NCI-H2107 treated with DMSO at 0.1 percent for 48 hours (cell line): ENCODE results near the gene AHRR.

ENCODE experiments used
- DNase-seq: peaks from one replicate; lab custom pipeline; 2025; ENCODE audit not compliant: unreplicated experiment; lab: John Stamatoyannopoulos, UW

AHRR gene

GRCh38 chr5:344668-345067 lies 23.2 kb downstream of the AHRR start:
- no peak for DNase-seq

DNA sequence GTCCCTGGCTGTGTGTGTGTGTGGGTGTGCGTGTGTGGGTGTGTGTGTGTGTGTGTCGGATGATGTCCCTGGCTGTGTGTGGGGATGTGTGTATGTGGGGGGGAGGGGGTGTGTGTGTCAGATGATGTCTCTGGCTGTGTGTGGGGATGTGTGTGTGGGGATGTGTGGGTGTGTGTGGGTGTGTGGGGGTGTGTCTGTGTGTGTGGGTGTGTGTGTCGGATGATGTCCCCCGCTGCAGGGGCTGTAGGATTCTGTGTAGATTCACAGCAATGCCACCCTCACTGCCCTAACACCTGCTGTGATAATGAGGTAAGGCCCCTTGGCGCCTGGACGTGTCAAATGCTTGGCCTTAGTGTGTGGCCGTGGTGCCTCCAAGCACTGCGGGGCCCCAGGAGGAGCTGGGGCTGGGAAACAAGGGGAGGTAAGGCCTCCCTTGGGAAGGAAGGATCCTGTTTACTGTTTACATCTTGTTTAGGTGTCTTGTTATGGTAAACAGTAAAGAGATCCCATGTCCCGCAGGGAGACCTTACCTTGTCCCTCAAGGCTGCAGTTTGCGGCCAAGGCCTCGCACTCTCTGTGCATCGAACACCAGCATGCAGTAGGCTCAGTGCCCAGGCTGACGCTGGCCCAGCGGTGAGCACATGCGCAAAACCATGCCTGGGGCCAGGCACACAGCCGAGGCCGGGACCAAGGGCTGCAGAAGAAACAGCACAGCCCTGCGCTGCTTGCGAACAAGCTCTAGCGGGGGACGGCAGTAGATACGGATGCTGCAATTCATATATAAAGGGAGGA lies 24.1 kb downstream of the AHRR start:
- DNase-seq, result no peak

GRCh38 chr5:346229-346935 lies 24.9 kb downstream of the AHRR start:
- DNase-seq, result no peak

DNA sequence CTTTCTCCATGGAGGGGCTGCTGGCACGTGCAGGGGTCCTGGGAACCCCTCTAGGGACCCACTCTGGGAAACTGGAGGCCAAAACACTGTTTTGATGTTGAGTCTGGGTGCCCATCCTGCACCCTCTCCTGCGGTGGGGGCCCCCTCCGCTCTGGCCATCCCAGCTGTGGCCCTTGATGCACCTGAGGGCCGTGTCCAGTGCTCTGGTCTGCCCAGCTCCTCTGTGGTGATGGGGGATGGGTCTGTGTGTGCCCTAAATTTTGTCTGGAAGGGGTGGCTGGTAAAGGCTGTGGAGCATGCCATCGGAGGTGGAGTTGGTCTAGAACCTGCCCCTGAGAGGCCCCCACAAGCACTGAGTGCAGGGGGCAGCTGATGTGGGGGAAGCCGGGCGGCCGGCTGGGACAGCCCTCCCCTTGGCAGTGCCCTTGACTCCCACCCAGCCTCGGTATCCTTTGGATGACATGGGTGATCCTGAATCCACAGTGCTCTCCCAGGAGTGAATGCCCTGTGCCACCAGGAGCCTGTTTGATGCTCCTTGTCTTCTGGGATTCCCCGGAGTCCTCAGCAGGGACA lies 26.3 kb downstream of the AHRR start:
- no peak for DNase-seq

DNA sequence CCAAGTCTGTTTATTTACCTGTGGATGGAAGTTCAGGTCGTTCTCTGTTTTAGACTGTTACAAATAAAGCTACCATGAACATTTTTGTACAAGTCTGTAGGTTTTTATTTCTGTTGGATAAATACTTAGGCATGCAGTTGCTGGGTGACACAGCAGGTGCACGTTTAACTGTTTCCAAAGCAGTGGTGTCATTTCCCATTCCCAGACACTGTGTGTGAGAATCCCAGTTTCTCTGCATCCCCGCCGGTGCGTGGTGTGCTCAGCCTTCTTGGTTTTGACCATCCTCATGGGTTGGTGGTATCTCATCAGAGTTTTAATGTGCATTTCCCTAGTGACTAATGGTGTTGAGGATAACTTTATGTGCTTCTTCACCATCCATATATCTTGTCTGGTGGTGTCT lies 27.2 kb downstream of the AHRR start:
- no peak for DNase-seq

GRCh38 chr5:350355-350754 lies 28.8 kb downstream of the AHRR start:
- no peak for DNase-seq

DNA sequence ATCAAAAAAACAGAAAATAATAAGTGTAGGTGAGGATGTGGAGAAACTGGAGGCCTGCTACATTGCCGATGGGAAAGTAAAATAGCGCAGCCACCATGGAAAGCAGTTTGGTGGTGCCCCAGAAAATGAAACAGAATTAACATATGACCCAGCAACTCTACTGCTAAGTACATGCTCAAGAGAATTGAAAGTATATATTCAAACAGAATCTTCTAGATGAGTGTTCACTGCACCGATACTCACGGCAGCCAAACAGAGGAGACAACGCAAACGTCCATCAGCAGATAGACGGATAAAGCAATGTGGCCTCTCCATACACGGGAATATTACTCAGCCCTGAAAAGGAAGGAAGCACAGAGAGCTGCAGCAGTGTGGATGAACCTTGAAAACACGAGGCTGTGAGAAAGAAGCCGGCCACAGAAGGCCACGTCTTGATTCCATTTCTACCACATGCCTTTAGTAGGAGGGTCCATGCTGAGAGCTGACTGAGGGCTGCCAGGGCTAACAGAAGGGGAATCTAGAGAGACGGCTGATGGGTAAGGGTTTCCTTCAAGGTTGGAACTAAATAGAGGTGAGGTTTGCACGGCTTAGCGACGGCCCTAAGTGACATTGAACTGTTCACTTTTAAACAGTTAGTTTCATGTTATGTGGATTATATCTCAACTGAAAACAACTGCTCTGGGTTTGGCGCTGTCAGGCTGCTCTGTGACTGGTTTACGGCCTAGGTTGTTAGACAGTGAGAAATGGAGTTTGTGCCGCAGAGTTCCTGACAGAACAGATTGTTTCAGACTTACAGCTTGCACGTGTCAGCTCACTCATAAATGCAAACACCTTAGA lies 29.8 kb downstream of the AHRR start:
- no peak for DNase-seq

DNA sequence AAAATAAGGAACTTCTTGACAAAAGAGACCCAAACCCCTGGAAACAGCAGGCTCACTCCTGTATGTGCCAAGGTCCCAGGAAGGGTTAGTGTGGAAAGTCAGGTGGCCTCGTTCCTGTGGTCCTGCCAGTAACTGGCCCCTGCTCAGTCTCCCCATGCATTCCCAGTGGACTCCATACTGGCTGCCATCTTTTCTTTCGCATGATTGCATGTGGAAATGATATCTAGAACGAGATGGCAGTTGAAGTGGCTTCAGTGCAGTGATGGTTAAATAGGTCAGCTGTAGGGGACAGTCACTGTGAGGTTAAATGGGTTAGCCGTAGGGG lies 30.4 kb downstream of the AHRR start:
- no peak for DNase-seq

- no peak for DNase-seq
These were observed 31.4 kb downstream of the AHRR start for GRCh38 chr5:352639-353611.

- DNase-seq, result no peak
These were observed 32.4 kb downstream of the AHRR start for GRCh38 chr5:353612-354580.

DNA sequence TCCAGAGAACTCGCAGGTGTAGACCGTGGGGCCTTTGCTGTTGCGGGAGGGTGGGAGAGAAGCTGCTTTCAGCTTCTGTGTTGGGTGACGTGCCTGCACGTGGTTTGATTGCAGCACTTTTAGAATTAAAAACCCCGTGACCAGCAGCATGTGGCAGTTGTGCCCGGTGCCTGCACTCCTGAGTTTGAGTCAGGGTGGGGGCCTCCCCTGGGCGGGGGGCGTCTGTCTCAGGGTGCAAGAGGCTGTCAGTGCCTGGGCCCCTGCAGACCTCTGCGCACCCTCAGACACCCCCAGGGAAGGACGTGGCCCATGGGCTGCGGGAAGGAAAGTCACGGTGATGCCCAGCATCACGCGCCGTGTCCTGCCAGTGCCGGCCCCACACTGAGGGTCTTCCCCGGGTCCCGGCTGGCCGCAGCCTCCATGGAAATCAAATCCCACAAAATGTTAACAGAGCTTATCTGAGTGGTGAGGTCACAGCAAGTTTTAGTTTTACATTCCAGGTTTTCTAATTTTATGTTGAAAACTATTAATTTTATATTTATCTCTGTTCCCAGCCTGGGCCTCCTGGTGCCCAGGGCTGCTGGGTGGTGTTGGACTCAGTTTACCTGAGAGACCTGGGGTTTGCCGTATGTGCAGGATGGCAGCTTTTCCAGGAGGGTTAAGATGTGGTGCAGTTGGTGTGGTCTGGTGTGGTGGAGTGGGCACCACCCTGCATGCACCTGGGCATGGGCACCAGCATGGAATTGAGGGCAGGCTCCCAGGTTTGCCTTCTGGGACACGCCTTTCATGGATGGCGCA lies 33.3 kb downstream of the AHRR start:
- no peak for DNase-seq

DNA sequence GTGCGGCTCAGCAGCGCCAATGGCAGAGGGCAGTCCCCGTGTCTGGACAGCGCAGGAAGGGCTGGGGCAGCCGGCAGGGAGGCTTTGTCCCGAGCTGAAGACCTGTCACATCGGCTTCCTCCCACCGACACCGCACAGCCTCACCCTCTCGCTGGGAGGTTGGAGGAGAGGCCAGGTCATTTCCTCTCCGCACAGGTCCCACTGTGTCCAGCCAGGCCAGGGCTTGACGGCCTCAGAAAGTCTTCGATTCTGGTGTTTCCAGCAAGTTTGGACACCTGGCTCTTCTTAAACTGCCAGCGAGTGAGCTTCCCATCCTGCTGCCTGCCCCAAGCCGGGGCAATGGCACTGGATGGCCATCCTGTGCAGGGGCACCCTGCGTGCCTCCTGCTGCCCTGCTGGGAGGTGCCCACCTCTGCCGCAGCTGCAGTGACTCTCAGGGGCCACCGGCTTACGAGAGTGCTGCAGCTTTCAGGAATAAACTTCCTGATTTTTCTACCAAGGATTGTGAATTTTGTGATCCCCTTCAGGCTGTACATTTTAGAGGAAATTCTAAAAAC lies 33.9 kb downstream of the AHRR start:
- DNase-seq, result no peak

DNA sequence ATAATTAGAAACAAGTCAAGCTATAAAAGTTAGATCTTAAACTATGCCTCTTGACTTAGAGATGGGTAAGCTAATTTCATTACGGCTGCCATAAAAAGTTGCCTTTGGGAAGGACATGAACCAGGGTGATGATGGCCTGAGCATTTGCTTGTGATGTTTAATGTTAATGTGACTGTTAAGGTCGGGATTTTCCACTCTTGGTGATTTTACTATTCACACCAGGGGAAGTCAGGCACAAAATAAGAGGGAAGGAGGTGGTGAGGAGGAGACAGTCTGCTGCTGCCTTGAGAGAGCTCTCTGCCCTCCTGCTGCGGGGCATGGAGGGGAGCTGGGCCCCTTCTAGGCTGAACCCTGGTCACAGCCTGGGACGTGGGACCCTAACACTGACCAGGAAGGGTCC lies 34.4 kb downstream of the AHRR start:
- DNase-seq, result no peak

- no peak for DNase-seq
These were observed 37.9 kb downstream of the AHRR start for GRCh38 chr5:359301-359897.

DNA sequence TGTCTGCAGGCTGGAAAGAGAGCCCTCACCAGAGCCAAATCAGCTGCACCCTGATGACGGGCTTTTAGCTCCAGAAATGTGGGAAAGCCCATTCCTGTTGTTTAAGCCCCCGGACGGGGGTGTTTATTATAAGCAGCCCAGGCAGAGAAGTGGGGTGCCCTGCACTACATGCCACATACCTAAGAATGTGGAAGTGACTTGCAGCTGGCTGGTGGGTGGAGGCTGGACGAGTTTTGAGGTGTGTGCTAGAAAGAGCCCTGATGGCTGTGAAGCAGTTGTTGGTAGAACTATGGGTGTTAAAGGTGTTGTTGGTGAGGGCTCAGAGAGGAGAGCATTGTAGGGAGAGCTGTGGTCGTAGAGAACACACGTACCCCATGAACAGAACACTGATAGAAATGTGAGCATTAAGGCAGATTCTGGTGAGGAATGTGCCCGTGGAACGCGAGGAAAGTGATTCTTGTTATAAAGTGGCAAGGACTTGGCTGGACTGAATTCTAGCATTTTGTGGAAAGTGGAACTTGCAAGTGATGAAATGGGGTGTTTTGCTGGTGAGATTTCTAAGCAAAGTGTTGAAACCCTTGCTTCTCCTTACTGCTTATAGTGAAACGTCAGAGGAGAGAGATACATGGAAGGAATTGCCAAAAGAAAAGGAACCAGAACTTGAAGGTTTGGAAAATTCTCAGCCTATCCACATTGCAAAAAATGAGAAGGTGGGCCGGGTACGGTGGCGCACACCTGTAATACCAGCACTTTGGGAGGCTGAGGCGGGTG lies 38.9 kb downstream of the AHRR start:
- no peak for DNase-seq

DNA sequence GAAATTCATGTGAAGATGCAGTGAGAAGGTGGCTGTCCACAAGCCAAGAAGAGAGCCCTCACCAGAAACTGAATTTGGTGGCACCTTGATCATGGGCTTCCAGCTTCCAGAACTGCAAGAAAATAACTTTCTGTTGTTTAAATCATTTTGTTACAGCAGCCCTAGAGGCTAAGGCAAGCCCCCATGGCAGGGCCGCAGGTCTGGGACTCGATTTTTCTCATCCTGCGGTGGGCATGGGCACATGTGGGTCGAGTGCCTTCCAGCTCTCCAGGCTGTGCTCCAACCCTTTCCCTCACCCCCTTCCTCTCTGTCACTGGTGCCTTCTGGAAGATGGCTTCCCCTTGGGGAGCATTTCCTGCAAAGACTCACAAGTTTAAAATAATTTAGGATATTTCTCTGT lies 40.7 kb downstream of the AHRR start:
- DNase-seq, result no peak
